Stimulated activated CD8-positive, alpha-beta memory T cell treated with anti-CD3 and anti-CD28 coated beads, Interleukin-4, amount 100 ng/mL, for 1 hour (primary cell): ENCODE data around the gene PSMD5.
"Not testable (repeated sequence)": the region's sequence is repeated elsewhere in the genome, so short reads cannot be mapped to it uniquely, and the experiment has no call there.

Experiments used
- DNase-seq, 2 donors: peaks; one replicate each; pipeline ENCODE4 v3.0.0-alpha.2; 2020; ENCODE audit warnings: low read depth in 2 of 2, low spot score in 1 of 2

PSMD5 gene

GRCh38 chr9:120808931-120809330 is 33.8 kb downstream of the PSMD5 start:
- no peak for DNase-seq

DNA sequence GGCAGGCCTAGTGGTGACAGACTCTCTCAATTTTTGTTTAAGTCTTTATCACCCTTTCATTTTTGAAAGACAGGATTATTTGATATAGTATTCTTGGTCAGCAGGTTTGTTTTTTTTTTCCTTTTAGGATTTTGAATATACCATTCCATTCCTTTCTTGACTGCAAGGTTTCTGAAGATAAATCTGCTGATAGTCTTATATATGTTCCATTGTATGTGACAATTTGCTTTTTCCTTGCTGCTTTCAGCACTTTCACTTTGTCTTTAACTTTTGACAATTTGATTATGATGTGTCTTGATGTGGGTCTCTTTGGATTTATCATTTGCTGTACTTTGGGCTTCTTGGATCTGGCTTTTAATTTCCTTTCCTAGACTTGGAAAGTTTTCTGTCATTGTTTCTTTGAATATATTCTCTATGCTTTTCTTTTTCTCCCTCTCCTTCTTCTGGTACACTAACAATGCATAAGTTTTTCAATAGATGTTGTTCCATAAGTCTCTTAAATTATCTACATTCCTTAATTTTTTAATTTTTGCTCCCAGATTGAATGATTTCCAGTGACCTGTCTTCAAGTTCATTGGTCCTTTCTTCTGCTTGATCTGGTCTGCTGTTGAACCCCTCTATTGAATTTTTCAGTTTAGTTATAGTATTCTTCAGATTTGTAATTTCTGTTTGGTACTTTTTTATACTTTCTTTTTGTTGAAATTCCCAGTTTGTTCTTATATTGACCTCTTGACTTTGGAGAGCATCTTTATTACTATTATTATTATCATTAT is 34.9 kb downstream of the PSMD5 start:
- no peak for DNase-seq

DNA sequence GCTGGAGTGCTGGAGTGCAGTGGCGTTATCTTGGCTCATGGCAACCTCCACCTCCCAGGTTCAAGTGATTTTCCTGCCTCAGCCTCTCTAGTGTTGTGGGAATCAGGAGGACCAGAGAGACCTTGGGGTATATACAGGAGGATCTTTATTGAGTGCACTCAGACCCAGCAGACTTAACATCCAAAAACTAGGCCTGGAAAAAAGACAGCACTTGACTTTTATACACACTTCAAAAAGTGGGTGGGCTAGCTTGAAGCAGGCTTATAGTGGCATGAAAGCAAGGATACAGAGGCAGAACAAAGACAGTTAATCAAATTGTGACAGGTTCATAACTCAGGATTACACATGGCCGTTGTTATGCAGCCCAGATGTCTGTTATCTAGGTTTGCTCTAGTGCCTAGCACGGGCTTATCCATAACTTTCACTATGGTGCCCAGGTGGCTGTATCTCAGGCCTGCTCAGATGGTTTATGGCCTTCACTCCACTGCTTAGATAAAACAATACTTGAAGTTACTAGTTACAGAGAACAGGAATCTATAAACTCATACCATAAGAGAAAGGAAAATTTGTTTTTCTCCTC is 37.8 kb downstream of the PSMD5 start:
- not testable (repeated sequence) for DNase-seq

- no peak for DNase-seq
These were observed 41.3 kb downstream of the PSMD5 start for GRCh38 chr9:120801441-120801840.

GRCh38 chr9:120792898-120793765 is 49.6 kb downstream of the PSMD5 start, which contains the start of gene FBXW2:
FBXW2 (minus strand) TSS chr9:120793416; CDS start chr9:120788258, 5,158 bp downstream.
- peak; percentile 52 to 71 for DNase-seq

DNA sequence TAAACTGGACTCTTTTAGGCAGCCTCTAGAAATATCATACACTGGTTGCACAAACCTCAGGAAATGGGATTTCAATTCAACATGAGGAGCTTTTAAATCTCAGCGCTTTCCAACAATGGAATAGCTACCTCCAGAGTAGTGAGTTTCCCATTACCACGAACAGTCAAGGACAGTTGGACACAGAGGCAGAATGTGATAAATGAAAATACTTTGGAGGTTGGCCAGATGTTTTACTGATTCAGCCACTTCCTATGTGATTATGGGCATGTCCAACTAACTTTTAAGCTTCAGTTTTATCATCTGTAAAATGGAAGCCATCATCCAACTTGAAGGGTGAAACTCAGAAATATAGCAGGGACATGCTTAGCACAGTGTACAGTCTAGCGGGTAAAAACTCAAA is 51.6 kb downstream of the PSMD5 start:
- DNase-seq: no peak

GRCh38 chr9:120787933-120788332 is 54.8 kb downstream of the PSMD5 start:
- DNase-seq: no peak

- no peak for DNase-seq
These were observed 59.1 kb downstream of the PSMD5 start for GRCh38 chr9:120783602-120784047.

- DNase-seq: no peak
These were observed 61.5 kb downstream of the PSMD5 start for GRCh38 chr9:120781236-120781635.

- no peak for DNase-seq
These were observed 62.4 kb downstream of the PSMD5 start for GRCh38 chr9:120780367-120780766.

DNA sequence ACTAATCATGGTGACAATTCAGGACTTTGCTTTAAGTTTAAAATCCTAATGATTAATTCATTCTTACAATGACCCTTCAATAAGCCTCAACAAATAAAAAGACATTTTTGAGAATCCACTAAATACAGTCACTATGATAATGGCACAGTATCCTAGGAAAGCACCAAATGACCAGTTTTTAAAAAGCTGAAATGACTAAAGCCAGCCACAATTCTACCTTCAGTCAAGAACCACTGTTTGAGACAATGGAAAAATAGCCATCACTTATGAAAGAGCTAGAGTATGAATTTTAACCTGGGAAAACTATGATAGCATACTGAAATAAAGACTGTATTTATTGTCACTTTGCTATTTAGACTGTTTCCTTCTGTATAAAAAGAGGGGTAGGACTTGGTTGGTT is 63.5 kb downstream of the PSMD5 start:
- no peak for DNase-seq

GRCh38 chr9:120778758-120779157 is 64.0 kb downstream of the PSMD5 start:
- DNase-seq: no peak

DNA sequence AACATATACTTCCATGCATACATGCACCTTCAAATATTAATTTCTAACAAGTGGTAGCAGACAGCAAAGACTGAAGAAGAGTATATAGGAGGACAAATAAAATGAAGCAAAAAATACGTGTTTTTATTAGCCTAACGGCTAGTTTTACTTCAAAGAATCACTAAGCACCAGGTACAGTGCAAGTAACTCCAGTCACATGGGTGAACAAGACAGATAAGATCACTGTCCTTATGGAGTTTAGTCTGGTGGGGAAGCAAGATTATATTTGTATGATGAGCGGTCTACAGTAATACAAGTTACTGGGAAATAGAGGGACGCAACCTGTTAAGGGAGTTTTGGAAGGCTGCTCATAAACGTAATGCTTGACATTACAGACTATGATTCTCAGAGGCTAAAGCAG is 65.5 kb downstream of the PSMD5 start:
- no peak for DNase-seq

- no peak for DNase-seq
These were observed 65.9 kb downstream of the PSMD5 start for GRCh38 chr9:120776788-120777187.

DNA sequence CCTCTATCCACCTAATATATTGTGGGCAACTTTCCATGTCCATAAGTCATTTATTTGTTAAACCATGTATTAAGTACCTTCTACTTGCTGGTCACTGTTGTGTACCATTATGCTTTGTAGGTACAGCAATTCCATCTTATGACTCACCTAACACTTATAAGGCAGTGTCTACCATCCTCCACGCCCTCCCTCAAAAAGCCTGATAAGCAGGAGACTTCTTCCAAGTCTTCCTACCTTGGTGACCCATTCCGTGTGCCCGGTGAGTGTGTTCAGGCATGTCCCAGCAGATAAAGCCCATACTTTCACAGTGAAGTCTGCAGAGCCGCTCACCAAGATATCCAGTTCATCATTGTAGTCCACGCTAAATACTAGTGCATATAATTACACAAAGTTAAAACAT is 66.9 kb downstream of the PSMD5 start:
- no peak for DNase-seq

DNA sequence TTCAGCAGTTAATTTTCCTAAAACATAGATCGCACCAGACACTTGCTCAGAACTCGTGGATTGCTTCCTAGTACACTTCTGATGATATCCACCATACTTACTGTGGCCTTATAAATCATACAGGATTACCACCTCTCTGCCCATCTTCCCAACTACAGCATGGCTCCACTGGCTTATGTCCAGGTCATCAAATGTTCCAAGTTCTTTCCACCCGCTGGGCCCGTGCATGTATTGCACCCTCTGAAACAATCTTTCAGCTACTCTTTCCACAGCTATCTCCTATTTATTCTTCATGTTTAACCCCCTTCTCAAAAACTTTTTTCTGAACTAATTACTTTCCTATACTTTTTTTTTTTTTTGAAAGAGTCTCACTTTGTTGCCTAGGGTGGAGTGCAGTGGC is 68.0 kb downstream of the PSMD5 start:
- DNase-seq: no peak

GRCh38 chr9:120773256-120773655 is 69.5 kb downstream of the PSMD5 start:
- DNase-seq: no peak

GRCh38 chr9:120770931-120771330 is 71.8 kb downstream of the PSMD5 start:
- no peak for DNase-seq

DNA sequence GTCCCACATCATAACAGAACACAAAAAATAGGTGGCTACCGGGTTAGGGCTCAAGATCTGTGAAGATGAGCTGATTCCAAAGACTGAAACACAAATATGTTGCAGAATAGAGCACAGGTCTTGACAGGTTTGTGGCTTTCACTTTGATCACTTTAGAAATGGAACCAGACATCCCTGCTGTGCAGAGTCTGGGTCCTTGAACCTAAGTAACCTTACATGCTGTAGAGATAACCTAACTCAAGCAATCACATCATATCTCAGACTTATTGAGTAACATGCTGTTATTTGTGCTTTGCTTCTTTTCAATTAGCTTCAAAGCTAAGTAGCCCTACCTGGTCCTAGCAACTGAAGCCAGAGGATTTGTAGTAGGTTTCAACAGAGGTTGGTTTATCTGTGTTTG is 73.8 kb downstream of the PSMD5 start:
- no peak for DNase-seq

- no peak for DNase-seq
These were observed 74.5 kb downstream of the PSMD5 start for GRCh38 chr9:120768247-120768646.

DNA sequence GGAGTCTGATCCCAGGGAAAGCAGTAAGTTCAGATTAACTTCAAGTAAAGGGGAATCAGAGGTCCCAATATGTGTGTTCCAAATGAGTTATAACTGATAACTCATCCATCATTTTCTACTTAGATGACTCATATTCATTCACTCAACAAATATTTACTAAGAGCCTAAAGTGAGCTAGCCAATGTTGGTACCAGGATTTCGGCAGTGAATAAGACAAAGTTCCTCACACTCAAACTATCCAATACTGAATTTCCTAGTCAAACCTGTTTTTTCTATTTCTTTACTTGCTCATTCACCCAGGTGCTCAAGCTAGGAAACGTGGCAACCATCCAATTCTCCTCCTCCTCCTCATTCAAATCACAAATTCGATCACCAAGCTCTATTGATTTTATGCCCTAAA is 75.3 kb downstream of the PSMD5 start:
- DNase-seq: no peak
